K562 (cell line): ENCODE data around the gene NUP205. TPM values are rescaled to one million over a fixed set of nuclear protein-coding genes. Genes with fewer than 3 reads are reported as not detected.

Experiments used
- BCOR ChIP-seq: fragments of 450-650 bp; IDR thresholded peaks from 2 replicates; pipeline ENCODE4 v1.6.1; 2016
- CBX3 ChIP-seq, 2 experiments: IDR thresholded peaks; 1 replicate in 1 of 2; 2 replicates in 1 of 2; pipeline ENCODE4 v1.6.1; 2012; ENCODE audit warnings: inconsistent platforms in 2 of 2, low read length in 2 of 2, borderline replicate concordance in 1 of 2, control low read depth in 1 of 2
- CBX8 ChIP-seq: fragments of 200-600 bp; sonication (generic); IDR thresholded peaks from 2 replicates; pipeline ENCODE4 v1.6.1; 2012; ENCODE audit warnings: borderline replicate concordance, mixed run types, low read depth, mild to moderate bottlenecking, moderate library complexity, mixed read lengths, low read length, control low read depth, inconsistent platforms; ENCODE audit not compliant: poor library complexity, severe bottlenecking; ENCODE audit errors: extremely low read depth
- FOXK2 ChIP-seq, 2 experiments: fragments of 450-650 bp; IDR thresholded peaks in 1 of 2; conservative IDR thresholded peaks in 1 of 2; 2 replicates each; pipeline ENCODE4 v1.6.1; 2016; ENCODE audit warnings: low read depth in 2 of 2, mild to moderate bottlenecking in 1 of 2
- HEY1 ChIP-seq: fragments of 250-450 bp; sonication (Bioruptor Pico); IDR thresholded peaks from 2 replicates; pipeline ENCODE4 v1.5.0; 2020; ENCODE audit warnings: mild to moderate bottlenecking, moderate library complexity, borderline replicate concordance
- MCM3 ChIP-seq: fragments of 450-650 bp; IDR thresholded peaks from 2 replicates; pipeline ENCODE4 v1.6.1; 2016
- MTA1 ChIP-seq: fragments of 450-650 bp; IDR thresholded peaks from 2 replicates; pipeline ENCODE4 v1.6.1; 2017; ENCODE audit warnings: borderline replicate concordance
- PHF8 ChIP-seq: fragments of 200-600 bp; sonication (generic); IDR thresholded peaks from 2 replicates; pipeline ENCODE4 v1.6.1; 2012; ENCODE audit warnings: mixed run types, mild to moderate bottlenecking, inconsistent platforms, low read length, moderate library complexity, borderline replicate concordance
- POU5F1 ChIP-seq: fragments of 150-350 bp; IDR thresholded peaks from 2 replicates; pipeline ENCODE4 v1.6.1; 2014; ENCODE audit warnings: borderline replicate concordance, low read length, low read depth, mild to moderate bottlenecking; ENCODE audit not compliant: partially characterized antibody
- RBM22 ChIP-seq: fragments of 200-400 bp; formaldehyde crosslinking; IDR thresholded peaks from 2 replicates; pipeline ENCODE4 v1.6.1; 2018; ENCODE audit warnings: low read length, low read depth; ENCODE audit not compliant: poor library complexity, severe bottlenecking
- SMARCA5 ChIP-seq: fragments of 450-650 bp; IDR thresholded peaks from 2 replicates; pipeline ENCODE4 v1.6.1; 2016
- SRSF1 ChIP-seq: fragments of 200-400 bp; formaldehyde crosslinking; IDR thresholded peaks from 2 replicates; pipeline ENCODE4 v1.6.1; 2017; ENCODE audit warnings: mild to moderate bottlenecking, low read depth, low read length, moderate library complexity
- ZNF217 ChIP-seq: sonication (generic); formaldehyde crosslinking; IDR thresholded peaks from 2 replicates; pipeline ENCODE4 v1.8.0; 2022; ENCODE audit warnings: mild to moderate bottlenecking, missing genetic modification reagents
- ZNF282 ChIP-seq: sonication (generic); formaldehyde crosslinking; IDR thresholded peaks from 2 replicates; pipeline ENCODE4 v1.8.1; 2023; ENCODE audit warnings: missing genetic modification reagents
- ZNF507 ChIP-seq: conservative IDR thresholded peaks from 2 replicates; pipeline ENCODE4 v1.6.1; 2017; ENCODE audit warnings: missing genetic modification characterization, missing compliant biosample characterization
- polyA plus RNA-seq, 8 experiments: library from polyadenylated mRNA; depleted of rRNA in 4 of 8; stranded (reverse) in 5 of 8; unstranded in 3 of 8; fragments of >200 nt; fragmentation: Nextera tagmentation in 2 of 8; fragmentation: Illumina TruSeq in 1 of 8; extraction: Ambion mirVana in 2 of 8; extraction: Trizol in 1 of 8; gene quantifications; 2 replicates each; pipeline versions ENCODE4 v1.2.1 to v1.2.3, GENCODE V29; 2011 to 2014; ENCODE audit warnings: inconsistent platforms in 1 of 8, missing spikeins in 1 of 8
- total RNA-seq, 7 experiments: library from RNA; depleted of rRNA in 6 of 7; stranded (reverse); fragments of >200 nt in 6 of 7; fragmentation: Illumina TruSeq in 2 of 7; extraction: Trizol in 2 of 7; gene quantifications; 2 replicates each; pipeline versions ENCODE4 v1.2.1 to v1.2.3, GENCODE V29; 2011 to 2021; ENCODE audit warnings: low replicate concordance in 1 of 7
- TF ChIP-seq, protein P1 (sequence below): fragments of 450-650 bp; IDR thresholded peaks from 2 replicates; pipeline ENCODE4 v1.6.1; 2016; ENCODE audit warnings: mild to moderate bottlenecking
- TF ChIP-seq, protein P2 (sequence below), 3 experiments: IDR thresholded peaks in 2 of 3; conservative IDR thresholded peaks in 1 of 3; 2 replicates each; pipeline ENCODE4 v1.5.1; 2011 to 2012; ENCODE audit warnings: low read length in 3 of 3, mild to moderate bottlenecking in 3 of 3, control low read depth in 2 of 3, improper control_type of control experiment in 1 of 3, inconsistent platforms in 1 of 3, low read depth in 1 of 3, mixed read lengths in 1 of 3, moderate library complexity in 1 of 3; ENCODE audit not compliant: insufficient read depth in 2 of 3
- TF ChIP-seq, protein P3 (sequence below), 2 experiments: IDR thresholded peaks; 2 replicates each; pipeline ENCODE4 v1.6.1; 2011; ENCODE audit warnings: borderline replicate concordance in 1 of 2, control low read depth in 1 of 2, low read depth in 1 of 2, low read length in 1 of 2, mild to moderate bottlenecking in 1 of 2, mixed read lengths in 1 of 2, moderate library complexity in 1 of 2; ENCODE audit not compliant: insufficient read depth in 1 of 2, insufficient read length in 1 of 2, poor library complexity in 1 of 2, severe bottlenecking in 1 of 2; ENCODE audit errors: extremely low read depth in 1 of 2
- TF ChIP-seq, protein P4 (sequence below): fragments of 250-450 bp; sonication (Bioruptor Pico); IDR thresholded peaks from 2 replicates; pipeline ENCODE4 v1.5.0; 2021

NUP205 gene
- total and polyA plus RNA-seq, 9 of the 15 experiments (the other 6 are each of a cell fraction or from before 2014, with no cell fraction given): 101 to 282 (median 193) TPM

DNA sequence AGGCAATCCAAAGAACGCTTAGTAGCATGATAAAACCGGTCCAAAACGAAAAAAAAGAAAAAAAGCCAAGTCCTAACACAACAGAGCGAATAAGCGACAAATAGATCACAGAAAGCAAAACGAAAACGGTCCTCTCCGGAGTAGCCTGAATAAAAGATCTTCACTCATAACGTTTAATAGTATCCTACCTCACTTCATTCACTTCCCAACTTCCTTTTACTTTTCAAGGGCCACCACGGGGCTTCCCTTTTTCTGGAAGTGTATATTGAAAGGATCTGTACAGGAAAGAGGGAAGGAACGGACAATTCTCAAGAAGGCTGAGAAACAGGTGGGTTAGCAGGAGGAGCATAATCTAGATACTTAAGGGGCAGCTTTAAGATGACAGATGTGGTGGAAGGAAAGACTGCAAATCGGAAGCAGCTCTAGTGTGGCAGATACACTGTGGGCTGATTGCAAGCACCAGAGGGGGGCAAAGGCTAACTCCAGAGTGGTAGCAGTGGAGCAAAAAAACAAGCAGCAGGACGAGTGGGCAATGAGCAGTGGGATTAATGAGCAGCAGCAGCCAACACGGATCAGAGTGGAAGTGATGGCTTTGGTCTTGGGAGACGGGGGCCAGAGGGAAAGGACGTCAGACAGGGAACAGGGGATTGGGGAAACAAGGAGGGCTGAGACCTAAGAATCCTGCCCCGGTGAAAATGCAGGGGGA lies 48.7 kb upstream of the NUP205 start (continued):
- TF ChIP-seq POU5F1 (no peak), CBX3 (IDR thresholded peaks at IDR 0.05; ENCODE audit: borderline replicate concordance in 1 of 2, low read length in 2 of 2) (0 out of 3 replicates have a peak, but pooled peaks of 1 of the 2 experiments have one; percentile 49), SRSF1 (no peak), RBM22 (no peak), ZNF507 (tag) (no peak), HEY1 (CRISPR knock-in tag) (no peak), ZNF217 (CRISPR knock-in tag) (no peak), SMARCA5 (peak; percentile 27; the same call in 1 of the 2 replicates), FOXK2 (conservative IDR thresholded peaks at IDR 0.05 in 1 of 2, IDR thresholded peaks at IDR 0.05 in 1 of 2; ENCODE audit: low read depth in 2 of 2) (no peak), ZNF282 (CRISPR knock-in tag) (no peak), MTA1 (no peak), MCM3 (no peak), CBX8 (no peak), PHF8 (no peak), BCOR (no peak; the same call in 1 of the 2 replicates)
- TF ChIP-seq, protein P1, sequence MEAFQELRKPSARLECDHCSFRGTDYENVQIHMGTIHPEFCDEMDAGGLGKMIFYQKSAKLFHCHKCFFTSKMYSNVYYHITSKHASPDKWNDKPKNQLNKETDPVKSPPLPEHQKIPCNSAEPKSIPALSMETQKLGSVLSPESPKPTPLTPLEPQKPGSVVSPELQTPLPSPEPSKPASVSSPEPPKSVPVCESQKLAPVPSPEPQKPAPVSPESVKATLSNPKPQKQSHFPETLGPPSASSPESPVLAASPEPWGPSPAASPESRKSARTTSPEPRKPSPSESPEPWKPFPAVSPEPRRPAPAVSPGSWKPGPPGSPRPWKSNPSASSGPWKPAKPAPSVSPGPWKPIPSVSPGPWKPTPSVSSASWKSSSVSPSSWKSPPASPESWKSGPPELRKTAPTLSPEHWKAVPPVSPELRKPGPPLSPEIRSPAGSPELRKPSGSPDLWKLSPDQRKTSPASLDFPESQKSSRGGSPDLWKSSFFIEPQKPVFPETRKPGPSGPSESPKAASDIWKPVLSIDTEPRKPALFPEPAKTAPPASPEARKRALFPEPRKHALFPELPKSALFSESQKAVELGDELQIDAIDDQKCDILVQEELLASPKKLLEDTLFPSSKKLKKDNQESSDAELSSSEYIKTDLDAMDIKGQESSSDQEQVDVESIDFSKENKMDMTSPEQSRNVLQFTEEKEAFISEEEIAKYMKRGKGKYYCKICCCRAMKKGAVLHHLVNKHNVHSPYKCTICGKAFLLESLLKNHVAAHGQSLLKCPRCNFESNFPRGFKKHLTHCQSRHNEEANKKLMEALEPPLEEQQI: no peak
- TF ChIP-seq, protein P2, sequence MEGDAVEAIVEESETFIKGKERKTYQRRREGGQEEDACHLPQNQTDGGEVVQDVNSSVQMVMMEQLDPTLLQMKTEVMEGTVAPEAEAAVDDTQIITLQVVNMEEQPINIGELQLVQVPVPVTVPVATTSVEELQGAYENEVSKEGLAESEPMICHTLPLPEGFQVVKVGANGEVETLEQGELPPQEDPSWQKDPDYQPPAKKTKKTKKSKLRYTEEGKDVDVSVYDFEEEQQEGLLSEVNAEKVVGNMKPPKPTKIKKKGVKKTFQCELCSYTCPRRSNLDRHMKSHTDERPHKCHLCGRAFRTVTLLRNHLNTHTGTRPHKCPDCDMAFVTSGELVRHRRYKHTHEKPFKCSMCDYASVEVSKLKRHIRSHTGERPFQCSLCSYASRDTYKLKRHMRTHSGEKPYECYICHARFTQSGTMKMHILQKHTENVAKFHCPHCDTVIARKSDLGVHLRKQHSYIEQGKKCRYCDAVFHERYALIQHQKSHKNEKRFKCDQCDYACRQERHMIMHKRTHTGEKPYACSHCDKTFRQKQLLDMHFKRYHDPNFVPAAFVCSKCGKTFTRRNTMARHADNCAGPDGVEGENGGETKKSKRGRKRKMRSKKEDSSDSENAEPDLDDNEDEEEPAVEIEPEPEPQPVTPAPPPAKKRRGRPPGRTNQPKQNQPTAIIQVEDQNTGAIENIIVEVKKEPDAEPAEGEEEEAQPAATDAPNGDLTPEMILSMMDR (IDR thresholded peaks at IDR 0.05 in 2 of 3, conservative IDR thresholded peaks at IDR 0.05 in 1 of 3; ENCODE audit: insufficient read depth in 2 of 3, low read depth in 1 of 3, low read length in 3 of 3): 0 out of 6 replicates have a peak, but pooled peaks of 1 of the 3 experiments have one; percentile 4
- TF ChIP-seq, protein P3, sequence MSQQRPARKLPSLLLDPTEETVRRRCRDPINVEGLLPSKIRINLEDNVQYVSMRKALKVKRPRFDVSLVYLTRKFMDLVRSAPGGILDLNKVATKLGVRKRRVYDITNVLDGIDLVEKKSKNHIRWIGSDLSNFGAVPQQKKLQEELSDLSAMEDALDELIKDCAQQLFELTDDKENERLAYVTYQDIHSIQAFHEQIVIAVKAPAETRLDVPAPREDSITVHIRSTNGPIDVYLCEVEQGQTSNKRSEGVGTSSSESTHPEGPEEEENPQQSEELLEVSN (IDR thresholded peaks at IDR 0.05; ENCODE audit: borderline replicate concordance in 1 of 2, extremely low read depth in 1 of 2, insufficient read depth in 1 of 2, insufficient read length in 1 of 2, low read depth in 1 of 2, low read length in 1 of 2, poor library complexity in 1 of 2, severe bottlenecking in 1 of 2): no peak
- TF ChIP-seq, protein P4, sequence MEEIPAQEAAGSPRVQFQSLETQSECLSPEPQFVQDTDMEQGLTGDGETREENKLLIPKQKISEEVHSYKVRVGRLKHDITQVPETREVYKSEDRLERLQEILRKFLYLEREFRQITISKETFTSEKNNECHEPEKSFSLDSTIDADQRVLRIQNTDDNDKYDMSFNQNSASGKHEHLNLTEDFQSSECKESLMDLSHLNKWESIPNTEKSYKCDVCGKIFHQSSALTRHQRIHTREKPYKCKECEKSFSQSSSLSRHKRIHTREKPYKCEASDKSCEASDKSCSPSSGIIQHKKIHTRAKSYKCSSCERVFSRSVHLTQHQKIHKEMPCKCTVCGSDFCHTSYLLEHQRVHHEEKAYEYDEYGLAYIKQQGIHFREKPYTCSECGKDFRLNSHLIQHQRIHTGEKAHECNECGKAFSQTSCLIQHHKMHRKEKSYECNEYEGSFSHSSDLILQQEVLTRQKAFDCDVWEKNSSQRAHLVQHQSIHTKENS (CRISPR knock-in tag): no peak
